GM21526 (cell line): ENCODE data around the gene VWA8.
A peak's percentile ranks its signal among the peaks of the same experiment; 100 is the strongest.
"Not testable (repeated sequence)": the region's sequence is repeated elsewhere in the genome, so short reads cannot be mapped to it uniquely, and the experiment has no call there.

Source experiments
- ATAC-seq: cut with Tn5 transposase; IDR thresholded peaks from one replicate; pipeline ENCODE4 v1.9.1; 2021; ENCODE audit warnings: moderate library complexity; ENCODE audit not compliant: unreplicated experiment, low FRiP score

The VWA8 gene

DNA sequence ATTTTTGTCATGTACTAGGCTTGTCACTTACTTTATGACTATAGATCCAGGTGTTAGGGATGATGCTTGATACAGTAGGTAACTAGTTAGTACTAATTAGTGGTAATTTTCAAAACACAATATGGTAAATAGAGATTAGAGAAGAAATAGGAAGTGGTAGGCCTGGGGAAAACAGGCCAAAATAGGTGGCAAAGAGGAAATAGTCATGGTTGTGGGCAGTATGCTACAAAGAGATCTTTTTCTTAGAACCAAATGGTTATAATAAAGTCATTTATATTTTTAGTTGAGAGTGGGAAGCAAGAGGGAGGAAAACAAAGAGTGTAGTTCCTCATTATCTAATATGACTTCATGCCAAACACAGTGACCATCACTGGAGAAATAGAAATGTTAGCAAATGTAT lies 9.1 kb upstream of the VWA8 start:
- no peak for ATAC-seq

DNA sequence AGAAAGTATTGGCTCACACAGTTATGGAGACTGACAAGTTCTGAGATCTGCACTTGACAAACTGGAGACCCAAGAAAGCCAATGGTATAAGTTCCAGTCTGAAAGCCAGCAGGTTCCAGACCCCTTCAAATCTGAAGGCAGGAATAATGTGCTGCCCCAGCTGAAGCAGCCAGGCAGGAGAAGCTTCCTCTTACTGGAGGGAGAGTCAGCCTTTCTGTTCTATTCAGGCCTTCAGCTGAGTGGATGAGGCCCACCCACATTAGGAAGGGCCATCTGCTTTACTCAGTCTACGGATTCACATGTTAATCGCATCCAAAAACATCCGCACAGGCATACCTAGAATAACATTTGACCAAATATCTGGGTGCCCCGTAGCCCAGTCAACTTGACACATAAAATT lies 8.2 kb upstream of the VWA8 start:
- no peak for ATAC-seq

DNA sequence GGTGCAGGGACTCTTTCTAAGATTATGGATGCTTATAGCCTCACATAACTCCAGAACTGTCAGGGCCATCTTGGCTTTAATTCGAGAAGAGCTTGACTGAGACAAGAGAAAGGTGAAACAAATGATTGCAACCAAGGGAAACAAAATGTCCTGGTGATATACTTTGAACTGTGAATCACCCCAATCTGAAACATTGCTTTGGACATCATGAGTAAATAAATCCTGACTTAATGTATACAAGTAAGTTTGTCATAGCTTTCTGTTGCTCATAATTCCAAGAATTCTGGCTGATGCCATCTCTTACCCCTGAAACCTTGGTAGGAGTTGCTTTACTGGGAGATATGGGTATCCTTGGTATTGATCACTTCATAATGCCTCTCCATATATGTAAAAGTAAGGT lies 5.8 kb upstream of the VWA8 start:
- ATAC-seq = no peak

DNA sequence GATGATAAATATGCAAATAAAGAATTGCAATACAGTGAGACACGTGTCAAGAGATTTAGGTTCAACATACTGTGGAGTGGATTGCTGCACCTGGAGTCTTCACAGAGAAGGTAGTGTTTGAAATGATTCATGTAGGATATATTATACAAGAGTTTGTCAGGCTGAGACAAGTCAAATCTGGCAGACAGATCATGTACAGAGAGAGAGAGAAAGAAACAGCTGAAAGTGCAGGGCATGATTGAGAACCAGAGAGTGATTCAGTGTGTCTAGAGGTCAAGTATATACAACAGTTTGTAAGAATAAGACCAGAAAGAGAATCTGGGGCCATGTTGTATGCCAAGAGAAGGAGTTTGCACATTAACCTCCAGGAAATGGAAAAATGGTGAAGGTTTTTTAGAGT lies 2.1 kb upstream of the VWA8 start:
- no peak for ATAC-seq

DNA sequence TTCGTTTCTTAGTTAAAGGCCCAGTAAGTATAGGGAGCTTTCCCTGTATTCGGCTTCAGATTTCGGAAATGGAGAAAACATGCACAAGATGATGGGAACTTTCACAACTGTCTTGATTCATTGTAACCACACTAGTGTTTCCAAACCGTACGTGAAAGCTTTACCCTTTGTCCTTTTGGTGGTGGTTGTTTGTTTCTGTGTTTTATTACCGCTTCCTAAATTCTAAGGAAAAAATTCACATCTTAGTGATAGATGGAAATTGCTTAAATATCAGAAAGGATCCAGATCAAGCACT lies 504 bp upstream of the VWA8 start:
- ATAC-seq = no peak

DNA sequence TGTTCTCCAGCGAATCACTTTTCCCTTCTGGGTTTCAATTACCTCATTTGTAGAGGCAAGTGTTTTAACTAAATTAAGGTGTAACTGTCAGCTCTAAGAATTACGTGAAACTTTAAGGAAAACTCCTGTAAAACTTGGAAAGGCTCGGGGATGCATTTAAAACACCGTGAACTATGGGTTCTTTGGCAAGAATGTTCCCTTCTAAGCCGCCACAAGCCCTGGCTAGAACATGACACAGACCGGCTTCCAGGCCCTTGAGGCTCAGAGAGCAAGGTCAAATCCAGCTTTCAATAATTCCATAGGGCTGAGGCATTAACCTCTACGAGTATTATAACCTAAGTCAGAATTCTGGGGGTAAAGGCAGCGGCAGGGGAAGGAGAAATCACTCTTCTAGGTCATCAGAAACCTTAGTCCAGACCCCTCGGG lies 685 bp downstream of the VWA8 start:
- peak; percentile 15 for ATAC-seq

DNA sequence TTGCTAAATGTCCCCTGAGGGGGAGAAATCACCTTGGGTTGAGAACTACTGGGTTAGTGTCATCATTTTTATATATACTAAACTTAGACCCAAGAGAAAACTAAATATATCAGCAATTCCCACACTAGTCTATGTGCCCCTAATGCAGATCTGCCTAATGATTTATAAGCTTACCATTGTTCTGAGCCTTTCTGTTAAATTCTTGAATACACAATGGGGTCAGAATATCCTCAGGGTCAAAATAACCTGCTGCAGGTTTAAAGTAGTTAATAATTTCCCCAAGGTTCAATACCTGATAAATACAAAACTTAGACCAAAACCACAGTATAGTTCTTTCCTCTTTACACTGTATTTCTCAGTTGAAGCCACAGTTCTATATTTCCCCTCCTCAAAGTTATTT lies 4.6 kb downstream of the VWA8 start:
- no peak for ATAC-seq

DNA sequence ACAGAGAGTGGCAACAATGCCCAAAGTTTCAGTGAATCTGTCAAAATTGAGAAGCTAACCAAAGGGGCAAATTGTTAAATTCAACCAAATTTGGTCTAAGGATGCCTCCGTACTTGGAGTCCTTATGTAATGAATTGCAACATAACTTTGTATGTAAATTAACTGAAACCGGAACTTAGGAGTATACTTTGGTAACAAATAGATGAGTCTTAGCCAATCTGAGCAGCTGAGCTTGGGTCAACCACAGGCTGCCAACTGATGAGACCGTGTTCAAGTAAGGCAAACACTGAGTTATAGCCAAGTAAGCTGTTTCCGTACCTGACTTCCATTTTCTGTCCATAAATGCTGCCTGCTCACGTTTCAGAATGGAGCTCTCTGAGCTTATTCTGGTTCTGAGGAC lies 5.3 kb downstream of the VWA8 start:
- no peak for ATAC-seq

DNA sequence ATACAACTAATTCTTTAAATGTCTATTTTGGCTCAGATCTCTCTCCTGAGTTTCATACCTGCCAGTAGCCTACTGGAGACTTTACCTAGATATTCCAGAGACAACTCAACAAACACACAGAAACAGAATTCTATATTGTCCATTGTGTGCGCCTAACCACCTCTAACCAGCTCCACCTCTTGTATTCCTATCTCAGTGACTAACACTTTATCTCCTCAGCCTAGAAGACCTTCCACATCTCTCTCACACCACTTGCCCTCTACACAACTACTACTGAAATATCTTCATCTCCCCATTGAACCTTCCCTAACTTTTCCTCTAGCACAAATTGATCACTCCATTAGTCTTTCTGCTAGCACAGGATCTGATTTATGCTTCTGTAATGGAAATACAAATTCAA lies 6.7 kb downstream of the VWA8 start:
- no peak for ATAC-seq

DNA sequence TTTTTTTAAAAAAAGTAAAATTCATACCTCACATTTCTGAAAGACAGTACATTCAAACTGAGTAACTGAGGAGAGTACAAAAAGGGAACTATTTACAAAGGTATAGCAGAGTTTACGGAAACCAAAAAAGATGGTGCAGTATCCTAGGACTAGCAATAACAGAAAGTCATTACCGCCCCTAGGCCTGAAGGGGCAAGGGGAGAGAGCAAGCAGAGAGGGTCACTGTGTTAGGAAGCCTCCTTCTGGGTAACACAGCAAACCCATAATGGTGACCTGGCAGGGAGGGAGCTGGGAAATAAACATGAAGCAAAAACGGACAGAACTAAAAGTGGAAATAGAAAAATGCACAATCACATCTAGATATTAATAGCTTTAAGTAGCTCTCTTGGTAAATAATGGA lies 8.2 kb downstream of the VWA8 start:
- ATAC-seq = no peak

DNA sequence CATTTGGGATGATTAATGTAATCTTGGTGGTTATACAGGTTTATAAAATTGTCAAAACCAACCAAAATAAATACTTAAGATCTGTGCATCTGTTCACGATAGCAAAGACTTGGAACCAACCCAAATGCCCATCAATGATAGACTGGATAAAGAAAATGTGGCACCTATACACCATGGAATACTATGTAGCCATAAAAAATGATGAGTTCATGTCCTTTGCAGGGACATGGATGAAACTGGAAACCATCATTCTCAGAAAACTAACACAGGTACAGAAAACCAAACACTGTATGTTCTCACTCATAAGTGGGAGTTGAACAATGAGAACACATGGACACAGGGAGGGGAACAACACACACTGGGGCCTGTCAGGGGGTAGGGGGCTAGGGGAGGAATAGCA lies 11.8 kb downstream of the VWA8 start:
- not testable (repeated sequence) for ATAC-seq

DNA sequence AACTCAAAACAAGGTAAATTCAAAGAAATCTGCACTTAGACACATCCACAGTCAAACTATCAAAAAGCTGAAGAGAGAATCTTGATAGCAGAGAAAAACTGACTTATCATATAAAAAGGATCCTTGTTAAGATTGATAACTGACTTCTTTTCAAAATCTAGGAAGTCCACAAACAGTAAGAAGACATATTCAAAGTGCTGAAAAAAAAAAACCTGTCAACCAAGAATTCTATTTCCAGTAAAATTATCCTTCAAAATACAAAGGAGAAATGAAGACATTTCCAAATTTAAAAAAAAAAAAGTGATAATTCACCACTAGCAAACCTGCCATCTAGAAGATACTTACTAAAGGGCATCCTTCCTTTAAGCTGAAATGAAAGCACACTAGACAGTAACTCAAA lies 15.0 kb downstream of the VWA8 start:
- ATAC-seq = no peak

DNA sequence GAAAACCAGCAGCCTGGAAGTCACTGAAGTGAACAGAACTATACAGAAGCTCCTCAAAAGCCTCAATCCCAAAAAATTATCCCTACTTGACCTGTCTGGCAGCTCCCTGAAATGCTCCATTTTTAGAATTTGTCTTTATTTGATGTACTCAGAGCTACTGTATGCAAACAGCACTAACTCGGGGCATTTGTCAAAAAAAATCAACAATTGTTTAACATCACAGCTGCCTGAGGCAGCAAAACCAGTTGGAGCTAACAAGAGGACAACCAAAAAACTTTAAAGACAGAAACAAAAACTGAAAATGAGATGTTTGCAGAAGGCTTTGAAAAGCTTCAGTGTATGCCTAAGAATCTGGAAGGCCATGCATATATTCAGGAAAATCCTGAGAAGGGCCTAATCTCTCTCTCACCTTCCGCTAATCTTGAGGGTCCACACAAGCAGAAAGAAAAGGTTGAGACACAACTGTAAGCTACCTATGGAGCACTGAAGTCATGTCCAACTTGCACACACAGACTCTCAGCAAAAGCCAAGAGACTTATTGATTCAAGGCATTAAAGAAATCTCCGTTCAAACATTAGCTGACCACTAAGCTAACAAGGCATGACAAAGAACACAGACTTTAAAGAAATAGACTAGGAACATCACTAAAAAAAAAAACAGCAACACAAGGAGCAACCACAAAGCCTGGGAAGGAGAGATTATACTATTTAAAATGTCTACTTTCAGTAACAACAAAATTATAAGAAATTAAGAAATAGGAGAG lies 16.1 kb downstream of the VWA8 start:
- no peak for ATAC-seq

DNA sequence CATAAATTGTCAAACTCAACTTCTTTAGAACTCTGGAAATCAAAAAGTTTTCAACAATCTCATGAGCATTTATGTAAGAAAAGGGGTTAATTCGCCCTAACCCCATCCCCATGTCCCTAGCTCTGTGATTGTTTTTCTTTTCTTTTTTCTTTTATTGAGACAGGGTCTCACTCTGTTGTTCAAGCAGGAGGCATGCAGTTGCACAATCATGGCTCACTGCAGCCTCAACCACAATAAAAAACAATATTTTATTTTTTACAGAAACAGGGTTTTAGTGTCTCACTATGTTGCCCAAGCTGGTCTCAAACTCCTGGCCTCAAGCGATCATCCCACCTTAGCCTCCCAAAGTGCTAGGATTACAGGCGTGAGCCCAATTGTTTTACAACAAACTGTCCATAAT lies 16.7 kb downstream of the VWA8 start:
- no peak for ATAC-seq

DNA sequence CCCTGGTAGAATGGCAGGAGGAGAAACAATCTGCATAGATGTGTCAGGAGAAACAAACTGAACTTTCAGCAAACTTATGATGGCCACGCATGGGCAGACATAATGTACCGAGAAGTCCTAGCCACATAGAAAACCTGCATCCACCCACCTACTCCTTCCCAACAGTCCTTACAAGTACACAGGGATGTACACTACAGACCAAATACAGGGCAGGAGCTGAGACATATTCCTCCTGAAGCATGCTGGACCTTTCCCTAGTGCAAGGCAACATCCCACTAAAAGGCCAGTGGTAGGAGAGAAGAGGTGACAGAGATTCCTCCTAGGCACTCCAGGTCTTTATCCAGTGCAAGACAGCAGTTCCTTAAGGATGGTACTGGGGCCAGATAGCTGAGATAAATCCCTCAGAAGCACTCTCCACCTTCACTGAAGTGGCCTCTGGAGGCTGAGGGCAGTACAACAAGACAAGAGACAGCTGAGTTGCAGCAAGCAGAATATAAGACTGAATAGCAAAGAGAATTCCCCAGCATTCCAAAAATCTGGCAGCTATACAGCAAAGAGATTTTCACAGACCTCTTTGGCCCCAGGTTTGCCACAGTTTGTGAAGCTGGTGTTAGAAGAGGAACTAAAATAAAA lies 18.3 kb downstream of the VWA8 start:
- ATAC-seq = no peak

DNA sequence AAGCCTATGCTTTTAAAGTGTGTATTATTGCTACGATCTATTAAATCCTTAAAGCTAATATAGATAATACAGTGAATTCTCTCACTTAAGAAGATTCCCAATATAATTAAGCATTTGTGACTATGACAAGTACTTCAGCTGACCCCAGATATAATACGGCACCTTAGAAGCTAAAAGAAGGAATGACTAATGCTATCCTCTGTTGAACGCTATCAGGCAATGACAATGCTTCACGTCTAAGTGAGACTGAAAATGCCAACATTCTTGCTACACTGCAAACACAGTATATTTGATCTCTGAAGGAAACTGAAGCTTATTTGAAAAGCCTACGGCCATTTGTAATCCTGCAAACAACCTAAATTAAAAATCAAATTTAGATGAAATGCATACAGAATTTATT lies 19.7 kb downstream of the VWA8 start:
- ATAC-seq = no peak

DNA sequence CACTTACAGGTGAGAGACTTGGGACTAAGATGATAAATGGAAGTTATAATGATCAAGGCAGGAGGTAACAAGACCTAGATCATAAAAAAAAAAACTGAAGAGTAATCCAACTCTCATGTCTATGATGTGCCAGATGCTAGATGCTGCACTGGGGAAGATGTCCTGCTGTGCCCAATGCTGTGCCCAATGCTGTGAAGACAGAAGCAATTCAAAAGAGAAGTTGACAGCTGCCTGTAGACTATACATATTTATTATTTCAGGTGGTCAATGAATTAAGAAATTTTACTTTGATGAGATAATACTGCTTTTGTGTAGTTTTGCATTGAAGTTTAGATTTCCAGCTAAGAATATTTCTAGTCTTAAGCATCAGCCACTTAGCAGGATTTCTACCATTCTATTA lies 21.5 kb downstream of the VWA8 start:
- ATAC-seq = no peak

DNA sequence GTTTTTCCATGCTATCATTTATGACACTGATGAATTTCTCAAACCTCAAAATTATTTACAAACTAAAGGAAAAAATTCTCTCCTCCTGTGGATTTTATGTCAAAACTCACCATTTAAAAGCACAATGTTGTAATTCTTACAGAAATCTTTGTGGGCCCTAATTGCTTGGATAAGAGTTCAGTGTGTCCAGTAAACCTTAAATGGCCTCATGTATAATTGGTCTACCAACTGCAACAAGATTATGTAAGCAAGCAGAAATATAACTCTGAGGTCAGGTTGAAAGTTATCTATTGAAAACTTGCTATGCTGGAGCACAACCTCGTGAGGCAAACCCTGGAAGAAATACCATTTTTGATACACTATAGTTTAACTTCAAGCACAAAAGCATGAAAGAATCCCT lies 22.0 kb downstream of the VWA8 start:
- no peak for ATAC-seq

DNA sequence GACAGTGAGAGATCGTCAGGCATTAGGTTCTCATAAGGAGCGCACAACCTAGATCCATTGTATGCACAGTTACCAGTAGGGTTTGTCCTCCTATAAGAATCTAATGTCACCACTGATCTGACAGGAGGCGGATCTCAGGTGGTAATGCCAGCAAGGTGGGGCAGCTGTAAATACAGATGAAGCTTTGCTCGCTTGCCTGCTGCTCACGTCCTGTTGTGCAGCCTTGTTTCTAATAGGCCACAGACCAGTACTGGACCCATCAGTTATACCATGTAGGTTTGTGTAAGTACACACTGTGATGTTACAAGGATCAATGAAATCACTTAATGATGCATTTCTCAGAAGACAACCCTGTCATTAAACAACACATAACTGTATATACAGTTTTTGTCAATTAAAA lies 23.5 kb downstream of the VWA8 start:
- no peak for ATAC-seq

DNA sequence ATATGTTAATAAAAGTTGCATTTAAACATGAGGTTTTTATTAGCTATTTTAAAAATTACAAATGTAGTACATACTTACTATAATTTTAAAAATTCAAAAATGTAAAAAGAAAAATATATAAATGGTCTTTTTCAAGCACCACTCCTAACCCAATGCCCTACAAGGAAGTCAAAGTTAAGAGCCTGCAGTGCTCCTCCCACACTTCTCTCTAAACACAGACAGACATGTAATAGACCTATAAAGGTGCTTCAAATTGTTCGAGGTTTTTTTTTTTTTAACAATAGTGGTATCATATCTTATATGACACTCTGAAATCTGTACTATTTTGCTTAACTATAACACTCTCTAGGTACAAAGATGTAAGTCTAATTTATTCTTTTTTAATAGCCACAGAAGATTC lies 25.4 kb downstream of the VWA8 start:
- ATAC-seq = no peak

DNA sequence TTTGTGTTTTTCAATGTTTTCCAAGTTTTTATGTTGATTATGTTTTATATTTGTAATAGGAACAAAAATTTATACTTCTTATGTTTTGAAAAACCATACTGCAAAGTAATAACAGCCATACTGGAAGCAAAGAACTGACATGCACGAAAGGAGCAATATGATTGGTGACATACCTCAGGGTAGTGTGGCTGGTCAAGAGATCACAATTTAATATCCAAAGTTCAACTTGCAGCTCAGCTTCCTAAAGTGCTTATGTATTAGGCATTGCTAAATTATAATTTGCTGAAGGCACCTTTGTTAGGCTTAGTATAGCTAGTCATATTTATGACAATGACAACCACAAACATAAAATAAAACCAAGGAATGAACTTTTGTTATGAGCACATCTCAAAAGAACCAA lies 25.9 kb downstream of the VWA8 start:
- ATAC-seq = no peak

DNA sequence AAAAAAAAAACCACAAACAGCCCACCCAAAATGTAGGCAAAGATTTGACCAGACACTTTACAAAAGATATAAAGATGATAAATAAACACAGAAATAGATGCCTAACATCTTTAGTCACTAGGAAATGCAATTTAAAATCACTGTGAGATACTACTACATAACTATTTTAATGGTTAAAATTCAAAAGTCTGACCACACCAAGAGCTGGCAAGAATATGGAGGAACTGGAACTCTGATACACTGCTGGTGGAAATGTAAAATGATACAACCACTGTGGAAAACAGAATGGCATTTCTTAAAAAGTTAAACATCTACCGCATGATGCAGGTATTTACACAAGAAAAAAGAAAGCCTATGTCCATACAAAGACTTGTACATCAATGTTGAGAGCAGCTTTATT lies 26.8 kb downstream of the VWA8 start:
- no peak for ATAC-seq

DNA sequence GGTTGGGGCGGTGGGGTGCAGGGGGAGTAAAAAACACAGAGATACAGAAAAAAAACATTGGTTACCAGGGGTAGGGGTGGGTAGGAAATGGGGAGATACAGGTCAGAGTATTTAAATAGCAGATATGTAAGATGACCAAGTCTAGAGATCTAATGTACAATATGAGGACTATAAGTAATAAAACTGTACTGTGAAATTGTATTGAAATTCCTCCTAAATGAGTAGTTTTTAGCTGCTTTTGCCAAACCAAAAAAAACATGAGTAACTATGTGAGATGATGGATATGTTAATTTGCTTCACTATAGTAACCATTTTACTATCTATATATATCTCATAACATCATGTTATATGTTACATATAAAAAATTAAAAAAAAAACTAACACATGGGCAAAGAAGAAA lies 29.6 kb downstream of the VWA8 start:
- no peak for ATAC-seq
